Measurements from ENCODE around the gene CACNA1G. TPM values are rescaled to one million over a fixed set of nuclear protein-coding genes. Genes with fewer than 3 reads are reported as not detected.

CACNA1G gene
- under 1 TPM; 0.22 to 0.24 TPM for total RNA-seq

GRCh38 chr17:50560185-50560824 is at the start of gene CACNA1G:
Gene CACNA1G (plus strand): TSS chr17:50560715. CDS start chr17:50561460, 745 bp downstream.
- peak; percentile 89 for DNase-seq
- Mint-ChIP-seq H3K4me3 (peak within 1 kb of the TSS; percentile 66), H3K4me1 (ENCODE audit: low read depth) (peaks cover 27% of the 10 kb centered on the region), H3K27me3 (ENCODE audit: low read depth) (peaks cover 48% of the 10 kb centered on the region), H3K27ac (no peak within 1 kb of the TSS), H3K36me3 (ENCODE audit: low read depth) (no peaks in the 10 kb centered on the region), H3K9me3 (no peaks in the 10 kb centered on the region)
- intact Hi-C loops (cut with micrococcal nuclease): loop anchor here (1.0 to 5.0 kb wide), 3 partner anchors 67 to 147 kb away; partner anchors contain the start of genes ANKRD40 and RSAD1
- CTCF ChIA-PET: interaction anchor here (1.0 to 1.6 kb wide), 5 partner anchors 9 to 163 kb away, joined by 3 to 5 read pairs (median 3); partner anchors contain the start of gene LRRC59

DNA sequence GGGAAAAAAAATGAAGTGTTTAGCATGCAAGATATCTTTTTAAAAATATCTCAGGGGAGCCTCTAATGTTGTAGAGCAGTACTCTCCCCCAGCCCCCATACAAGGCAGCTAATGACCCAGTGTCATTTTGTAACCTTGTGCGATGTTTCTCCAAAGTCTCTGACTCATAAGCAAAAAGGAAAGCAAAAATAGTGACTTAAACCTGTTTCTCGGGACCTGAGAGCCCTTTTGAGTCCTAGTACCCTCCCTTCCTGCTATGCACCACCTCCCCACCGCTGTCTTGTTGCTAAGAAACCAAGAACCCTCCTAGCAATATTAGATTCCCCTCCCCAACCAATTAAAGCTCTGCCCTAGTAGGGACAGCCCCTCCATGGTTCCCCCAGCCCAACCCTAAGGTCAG is 49.5 kb upstream of the CACNA1G start:
- CTCF ChIA-PET: interaction anchor here (0.7 to 2.5 kb wide), 8 partner anchors 10 to 116 kb away, joined by 3 to 14 read pairs (median 3); no protein-coding TSS in a partner anchor
- no peaks in the 10 kb centered on the region for H3K27me3 Mint-ChIP-seq (ENCODE audit: low read depth)
- H3K9me3 Mint-ChIP-seq: no peaks in the 10 kb centered on the region
- intact Hi-C loops (cut with micrococcal nuclease): loop anchor here (1.0 to 2.0 kb wide), 7 partner anchors 24 to 610 kb away; partner anchors contain the start of genes RSAD1, SPAG9 and XYLT2
- peaks cover 38% of the 10 kb centered on the region for H3K4me1 Mint-ChIP-seq (ENCODE audit: low read depth)
- H3K27ac Mint-ChIP-seq: peak overlapping the region; percentile 68
- no peaks in the 10 kb centered on the region for H3K36me3 Mint-ChIP-seq (ENCODE audit: low read depth)
- peak; percentile 80 for DNase-seq
- no peak overlapping the region for H3K4me3 Mint-ChIP-seq

- Mint-ChIP-seq H3K36me3 (ENCODE audit: low read depth) (no peaks in the 10 kb centered on the region), H3K4me1 (ENCODE audit: low read depth) (peaks cover 46% of the 10 kb centered on the region), H3K9me3 (no peaks in the 10 kb centered on the region), H3K4me3 (no peak overlapping the region), H3K27me3 (ENCODE audit: low read depth) (no peaks in the 10 kb centered on the region), H3K27ac (no peak overlapping the region)
- intact Hi-C loops (cut with micrococcal nuclease): no loop called here
- CTCF ChIA-PET: no interaction called here
- no peak for DNase-seq
Measured at GRCh38 chr17:50513495-50513894, 47.0 kb upstream of the CACNA1G start.

DNA sequence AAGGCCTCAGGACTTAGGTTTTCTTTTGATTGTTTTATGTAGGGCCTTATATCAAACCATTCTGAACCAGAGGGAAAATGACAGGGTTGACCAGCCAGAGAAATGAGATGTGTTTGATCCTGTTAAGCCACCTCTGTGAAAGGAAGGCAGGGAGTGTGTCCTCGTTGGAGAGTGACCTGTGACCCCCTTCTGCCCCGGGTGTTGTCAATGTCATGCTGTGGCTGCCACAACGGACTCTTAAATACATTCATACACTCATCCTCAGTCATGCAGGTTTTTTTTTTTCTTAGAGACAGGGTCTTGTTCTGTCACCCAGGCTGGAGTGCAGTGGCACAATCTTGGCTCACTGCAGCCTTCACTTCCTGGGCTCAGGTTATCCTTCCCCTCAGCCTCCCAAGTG is 46.1 kb upstream of the CACNA1G start:
- H3K27ac Mint-ChIP-seq: no peak overlapping the region
- no peak for DNase-seq
- no peaks in the 10 kb centered on the region for H3K36me3 Mint-ChIP-seq (ENCODE audit: low read depth)
- H3K27me3 Mint-ChIP-seq (ENCODE audit: low read depth): no peaks in the 10 kb centered on the region
- no peak overlapping the region for H3K4me3 Mint-ChIP-seq
- no peaks in the 10 kb centered on the region for H3K9me3 Mint-ChIP-seq
- CTCF ChIA-PET: no interaction called here
- peaks cover 38% of the 10 kb centered on the region for H3K4me1 Mint-ChIP-seq (ENCODE audit: low read depth)
- intact Hi-C loops (cut with micrococcal nuclease): no loop called here

- H3K4me1 Mint-ChIP-seq (ENCODE audit: low read depth): peaks cover 33% of the 10 kb centered on the region
- CTCF ChIA-PET: interaction anchor here (1.0 to 2.2 kb wide), 2 partner anchors 11 to 16 kb away, joined by 3 to 6 read pairs; no protein-coding TSS in a partner anchor
- no peak overlapping the region for H3K4me3 Mint-ChIP-seq
- H3K27ac Mint-ChIP-seq: no peak overlapping the region
- H3K27me3 Mint-ChIP-seq (ENCODE audit: low read depth): no peaks in the 10 kb centered on the region
- H3K36me3 Mint-ChIP-seq (ENCODE audit: low read depth): no peaks in the 10 kb centered on the region
- DNase-seq: no peak
- no peaks in the 10 kb centered on the region for H3K9me3 Mint-ChIP-seq
- intact Hi-C loops (cut with micrococcal nuclease): no loop called here
Measured at GRCh38 chr17:50514936-50515702, 45.4 kb upstream of the CACNA1G start.

DNA sequence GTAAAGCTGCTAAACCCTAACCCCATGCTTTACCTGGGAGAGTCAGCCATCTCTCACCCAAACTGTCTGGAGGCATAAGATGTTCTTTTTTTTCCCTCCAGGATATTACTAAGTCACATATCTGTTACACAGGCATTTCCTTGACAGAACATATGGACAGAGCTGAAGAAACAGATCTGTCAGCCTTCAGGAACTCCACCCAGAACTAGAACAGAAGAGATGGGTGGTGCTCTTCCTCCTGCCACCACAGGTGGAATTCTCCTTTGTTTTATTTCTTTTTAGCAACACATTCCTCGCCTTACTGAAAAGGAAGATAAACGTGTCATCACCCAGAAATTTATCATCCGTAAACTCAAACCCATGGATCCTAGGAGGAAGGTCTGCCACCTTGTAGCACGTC is 43.5 kb upstream of the CACNA1G start:
- peaks cover 17% of the 10 kb centered on the region for H3K4me1 Mint-ChIP-seq (ENCODE audit: low read depth)

DNA sequence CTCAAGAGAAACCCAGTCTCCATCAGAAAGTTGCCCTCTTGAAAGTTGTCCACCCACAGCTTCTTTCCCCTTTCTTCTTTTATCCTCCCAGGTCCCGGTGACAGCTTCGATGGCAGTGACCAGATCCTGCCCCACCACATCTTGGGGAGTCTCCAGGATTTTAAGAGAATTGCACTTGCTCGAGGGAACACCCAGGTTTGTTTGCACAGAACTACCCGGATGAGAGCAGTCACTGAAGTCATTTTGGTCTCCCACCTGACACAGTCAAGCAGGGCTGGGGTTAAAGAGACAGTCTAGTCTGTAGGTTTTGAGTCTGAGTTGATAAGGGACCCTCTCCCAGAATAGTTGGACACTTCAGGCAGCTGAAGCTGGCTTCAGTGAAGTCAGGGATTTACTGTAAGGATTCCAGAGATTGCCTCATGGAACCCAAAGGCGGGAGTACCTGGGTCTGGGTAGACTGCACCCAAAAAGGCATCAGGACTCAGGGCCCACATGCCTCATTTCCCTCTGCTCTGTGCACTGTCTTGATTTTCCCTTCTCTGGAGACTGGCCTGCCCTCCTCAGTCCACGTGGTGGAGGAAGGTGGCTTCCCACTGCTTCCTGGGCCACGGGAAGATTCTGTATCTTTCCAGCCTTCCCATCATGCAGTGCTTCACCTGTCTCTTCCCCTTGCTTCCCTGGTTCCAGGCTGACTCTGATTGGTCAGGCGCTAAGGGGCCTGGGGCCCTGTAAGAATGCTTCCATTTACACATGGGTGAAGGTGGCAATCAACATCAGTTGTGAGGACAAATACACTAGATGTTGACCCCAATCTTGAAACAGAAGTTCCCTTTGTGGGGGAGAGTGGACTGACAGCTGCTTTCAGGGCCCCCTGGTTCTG is 42.8 kb upstream of the CACNA1G start:
- H3K9me3 Mint-ChIP-seq: no peaks in the 10 kb centered on the region
- no peak overlapping the region for H3K27ac Mint-ChIP-seq
- CTCF ChIA-PET: no interaction called here
- no peak for DNase-seq
- no peak overlapping the region for H3K4me3 Mint-ChIP-seq
- no peaks in the 10 kb centered on the region for H3K36me3 Mint-ChIP-seq (ENCODE audit: low read depth)
- no peaks in the 10 kb centered on the region for H3K27me3 Mint-ChIP-seq (ENCODE audit: low read depth)
- intact Hi-C loops (cut with micrococcal nuclease): no loop called here
- H3K4me1 Mint-ChIP-seq (ENCODE audit: low read depth): peaks cover 12% of the 10 kb centered on the region

More for the DNA sequence above, 43.5 kb upstream of the CACNA1G start:
- Mint-ChIP-seq H3K9me3 (no peaks in the 10 kb centered on the region), H3K27ac (no peak overlapping the region), H3K27me3 (ENCODE audit: low read depth) (no peaks in the 10 kb centered on the region), H3K4me3 (no peak overlapping the region), H3K36me3 (ENCODE audit: low read depth) (no peaks in the 10 kb centered on the region)
- no peak for DNase-seq
- intact Hi-C loops (cut with micrococcal nuclease): no loop called here
- CTCF ChIA-PET: interaction anchor here (2.2 kb wide), 1 partner anchor 14 kb away, joined by 6 read pairs; no protein-coding TSS in a partner anchor

- no peaks in the 10 kb centered on the region for H3K27me3 Mint-ChIP-seq (ENCODE audit: low read depth)
- CTCF ChIA-PET: no interaction called here
- no peaks in the 10 kb centered on the region for H3K36me3 Mint-ChIP-seq (ENCODE audit: low read depth)
- peaks cover 12% of the 10 kb centered on the region for H3K4me1 Mint-ChIP-seq (ENCODE audit: low read depth)
- no peaks in the 10 kb centered on the region for H3K9me3 Mint-ChIP-seq
- H3K4me3 Mint-ChIP-seq: no peak overlapping the region
- no peak overlapping the region for H3K27ac Mint-ChIP-seq
- intact Hi-C loops (cut with micrococcal nuclease): no loop called here
- DNase-seq: no peak
Measured at GRCh38 chr17:50518384-50519023, 42.0 kb upstream of the CACNA1G start.

GRCh38 chr17:50519141-50519834 is 41.2 kb upstream of the CACNA1G start:
- intact Hi-C loops (cut with micrococcal nuclease): no loop called here
- CTCF ChIA-PET: interaction anchor here (0.5 kb wide), 1 partner anchor 122 kb away, joined by 3 read pairs; no protein-coding TSS in a partner anchor
- Mint-ChIP-seq H3K4me1 (ENCODE audit: low read depth) (peaks cover 12% of the 10 kb centered on the region), H3K27ac (no peak overlapping the region), H3K9me3 (no peaks in the 10 kb centered on the region), H3K36me3 (ENCODE audit: low read depth) (no peaks in the 10 kb centered on the region), H3K27me3 (ENCODE audit: low read depth) (no peaks in the 10 kb centered on the region), H3K4me3 (no peak overlapping the region)
- DNase-seq: no peak

- Mint-ChIP-seq H3K4me3 (no peak overlapping the region), H3K27me3 (ENCODE audit: low read depth) (no peaks in the 10 kb centered on the region), H3K4me1 (ENCODE audit: low read depth) (peaks cover 12% of the 10 kb centered on the region), H3K9me3 (no peaks in the 10 kb centered on the region), H3K36me3 (ENCODE audit: low read depth) (no peaks in the 10 kb centered on the region), H3K27ac (no peak overlapping the region)
- intact Hi-C loops (cut with micrococcal nuclease): no loop called here
- DNase-seq: no peak
- CTCF ChIA-PET: no interaction called here
Measured at GRCh38 chr17:50520483-50520882, 40.0 kb upstream of the CACNA1G start.

DNA sequence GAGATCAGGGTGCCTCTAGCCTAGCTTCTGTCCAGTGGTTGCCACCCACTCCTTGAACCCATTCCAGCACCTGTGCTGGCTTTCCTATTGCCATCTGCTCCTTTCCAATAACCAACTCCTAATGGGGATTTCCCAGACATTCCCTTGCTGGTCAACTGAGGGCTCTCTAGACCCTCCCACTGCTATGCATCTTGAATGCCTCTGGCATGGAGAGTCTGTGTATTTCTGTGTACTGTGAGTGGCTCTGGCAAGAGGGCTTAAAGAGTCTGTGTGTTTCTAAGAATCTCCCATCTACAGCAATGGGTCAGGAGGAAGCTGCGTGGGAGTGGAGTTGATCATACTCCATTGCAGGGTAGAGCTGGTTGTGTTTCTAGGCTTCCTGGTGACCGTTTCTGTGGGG is 39.0 kb upstream of the CACNA1G start:
- intact Hi-C loops (cut with micrococcal nuclease): no loop called here
- Mint-ChIP-seq H3K27me3 (ENCODE audit: low read depth) (no peaks in the 10 kb centered on the region), H3K36me3 (ENCODE audit: low read depth) (no peaks in the 10 kb centered on the region), H3K4me1 (ENCODE audit: low read depth) (peaks cover 12% of the 10 kb centered on the region), H3K9me3 (no peaks in the 10 kb centered on the region), H3K27ac (no peak overlapping the region), H3K4me3 (no peak overlapping the region)
- no peak for DNase-seq
- CTCF ChIA-PET: interaction anchor here (0.6 to 1.0 kb wide), 2 partner anchors 21 to 39 kb away, joined by 3 to 5 read pairs; no protein-coding TSS in a partner anchor
